K562 (cell line): ENCODE results near the gene KCNN3. TPM values are rescaled to one million over a fixed set of nuclear protein-coding genes. Genes with fewer than 3 reads are reported as not detected.

Experiments used
- ATAC-seq: fragments of 200-7000 bp; cut with Tn5 transposase; 3 replicates; pipeline ENCODE4 v1.9.1; 2020; ENCODE audit warnings: moderate library complexity
- BruUV-seq: library from RNA; stranded (reverse); fragments of 400-500 nt; replicated peaks from 2 replicates; lab custom pipeline; 2021; lab: Mats Ljungman, UMichigan
- CTCF ChIA-PET: fragments of 300-600 bp; formaldehyde crosslinking; extraction: SDS; loops from one replicate; lab custom pipeline; 2021; ENCODE audit warnings: low intra/inter-chr PET ratio; lab: Yijun Ruan, JAX
- POLR2A ChIA-PET: fragments of 300-600, 350-650 bp; sonication (Branson Sonifier 250); formaldehyde crosslinking; extraction: SDS; loops from one replicate; lab custom pipeline; 2021; ENCODE audit warnings: antibody characterized with exemption, inconsistent platforms; lab: Yijun Ruan, JAX
- DNase-seq, 4 experiments: peaks; one replicate each; pipeline versions ENCODE4 v3.0.0 to v3.0.0-alpha.2; 2011 to 2018; ENCODE audit warnings: low spot score in 3 of 4, mixed read lengths in 3 of 4; ENCODE audit errors: extremely low read depth in 1 of 4
- FAIRE-seq: peaks from 2 replicates; lab custom pipeline; 2011; peaks lifted over from hg19 to GRCh38; lab: Jason Lieb, UNC
- H2AFZ ChIP-seq: 2 replicates; pipeline ENCODE4 v1.6.0; 2011; ENCODE audit warnings: low read depth, low read length, control low read depth, inconsistent platforms
- H3K27ac ChIP-seq: fragments of 200-600 bp; 3 replicates; pipeline ENCODE4 v1.8.0; 2011; ENCODE audit warnings: low read depth, mild to moderate bottlenecking, control low read depth, inconsistent platforms, low read length, moderate library complexity, mixed read lengths; ENCODE audit errors: extremely low read depth
- H3K27me3 ChIP-seq, 2 experiments: fragments of 300-600 bp in 1 of 2; 2 replicates in 1 of 2; 3 replicates in 1 of 2; pipeline versions ENCODE4 v1.6.0 to v1.8.0; 2011; ENCODE audit warnings: inconsistent platforms in 2 of 2, low read length in 2 of 2, mild to moderate bottlenecking in 1 of 2, mixed read lengths in 1 of 2, moderate library complexity in 1 of 2; ENCODE audit not compliant: control insufficient read depth in 2 of 2, insufficient read depth in 2 of 2
- H3K36me3 ChIP-seq: fragments of 300-600 bp; 3 replicates; pipeline ENCODE4 v1.8.0; 2011; ENCODE audit warnings: mild to moderate bottlenecking, low read length, inconsistent platforms; ENCODE audit not compliant: control insufficient read depth, insufficient read depth
- H3K4me1 ChIP-seq, 2 experiments: fragments of 200-600 bp in 1 of 2; replicated peaks in 1 of 2; 2 replicates in 1 of 2; 3 replicates in 1 of 2; pipeline versions ENCODE4 v1.5.1 to v1.8.0; 2011; ENCODE audit warnings: inconsistent platforms in 2 of 2, low read length in 2 of 2, mild to moderate bottlenecking in 1 of 2, mixed read lengths in 1 of 2, moderate library complexity in 1 of 2; ENCODE audit not compliant: control insufficient read depth in 2 of 2, insufficient read depth in 2 of 2
- H3K4me2 ChIP-seq: 2 replicates; pipeline ENCODE4 v1.6.1; 2011; ENCODE audit warnings: low read length, control low read depth, inconsistent platforms, mixed read lengths; ENCODE audit not compliant: insufficient read depth
- H3K4me3 ChIP-seq: fragments of 200-600 bp; sonication (generic), shearing (Covaris generic); 2 replicates; pipeline ENCODE4 v1.5.1; 2016; ENCODE audit warnings: control low read depth, inconsistent platforms
- H3K79me2 ChIP-seq: fragments of 200-600 bp; 3 replicates; pipeline ENCODE4 v1.8.0; 2011; ENCODE audit warnings: low read length, inconsistent platforms; ENCODE audit not compliant: control insufficient read depth, insufficient read depth
- H3K9ac ChIP-seq, 2 experiments: 2 replicates each; pipeline versions ENCODE4 v1.6.0 to v1.6.1; 2011; ENCODE audit warnings: low read depth in 2 of 2, low read length in 2 of 2, control low read depth in 1 of 2, inconsistent platforms in 1 of 2, mild to moderate bottlenecking in 1 of 2, mixed read lengths in 1 of 2; ENCODE audit not compliant: insufficient read depth in 1 of 2
- H3K9me1 ChIP-seq: one replicate; pipeline ENCODE4 v1.6.0; 2011; ENCODE audit warnings: inconsistent platforms, mild to moderate bottlenecking, low read length, moderate library complexity; ENCODE audit not compliant: control insufficient read depth, insufficient read depth
- H3K9me3 ChIP-seq: replicated peaks from 2 replicates; pipeline ENCODE4 v1.5.1; 2011; ENCODE audit warnings: low read depth, low read length, inconsistent platforms; ENCODE audit not compliant: control insufficient read depth, insufficient read depth
- H4K20me1 ChIP-seq: replicated peaks from 2 replicates; pipeline ENCODE4 v1.6.1; 2011; ENCODE audit warnings: low read length, inconsistent platforms, mixed read lengths; ENCODE audit not compliant: control insufficient read depth, insufficient read depth
- NFXL1 ChIP-seq: fragments of 450-650 bp; formaldehyde crosslinking; IDR thresholded peaks from 2 replicates; pipeline ENCODE4 v1.4.0; 2021; ENCODE audit warnings: mild to moderate bottlenecking
- SRSF1 ChIP-seq: fragments of 200-400 bp; formaldehyde crosslinking; IDR thresholded peaks from 2 replicates; pipeline ENCODE4 v1.6.1; 2017; ENCODE audit warnings: mild to moderate bottlenecking, low read depth, low read length, moderate library complexity
- TFAM ChIP-seq: fragments of 250-450 bp; sonication (Bioruptor Pico); conservative IDR thresholded peaks from 2 replicates; pipeline ENCODE4 v1.5.0; 2021; ENCODE audit warnings: mild to moderate bottlenecking, moderate library complexity
- WHSC1 ChIP-seq: IDR thresholded peaks from one replicate; pipeline ENCODE4 v1.6.1; 2012; ENCODE audit warnings: low read length, control low read depth, inconsistent platforms
- ZNF217 ChIP-seq: sonication (generic); formaldehyde crosslinking; IDR thresholded peaks from 2 replicates; pipeline ENCODE4 v1.8.0; 2022; ENCODE audit warnings: mild to moderate bottlenecking, missing genetic modification reagents
- ZNF253 ChIP-seq: fragments of 250-450 bp; sonication (Bioruptor Pico); conservative IDR thresholded peaks from 2 replicates; pipeline ENCODE4 v1.6.1; 2021; ENCODE audit warnings: mild to moderate bottlenecking
- ZNF561 ChIP-seq: fragments of 450-650 bp; formaldehyde crosslinking; conservative IDR thresholded peaks from 2 replicates; pipeline ENCODE4 v1.4.0; 2020; ENCODE audit warnings: mild to moderate bottlenecking, moderate library complexity
- ZNF696 ChIP-seq: fragments of 250-450 bp; sonication (Bioruptor Pico); conservative IDR thresholded peaks from 2 replicates; pipeline ENCODE4 v1.4.0; 2020; ENCODE audit warnings: mild to moderate bottlenecking, moderate library complexity
- WGBS: fragments of 100-300 bp; shearing (Covaris generic); methylation state at CpG from one replicate; pipeline ENCODE4 v1.1.6; 2016; ENCODE audit warnings: low coverage, mixed read lengths; ENCODE audit not compliant: insufficient coverage; ENCODE audit errors: missing lambda C conversion rate; 5-methylcytosine and 5-hydroxymethylcytosine counted together
- in situ Hi-C: fragments of 300-500 bp; cut with MboI; formaldehyde crosslinking; loops from 4 replicates; pipeline ENCODE4 v1.15.0; 2018; ENCODE audit warnings: inconsistent platforms, mixed read lengths
- intact Hi-C: fragments of 100-400 bp; cut with micrococcal nuclease; formaldehyde crosslinking; loops from 2 replicates; pipeline ENCODE4 v1.14.2; 2022
- polyA plus RNA-seq, 8 experiments: library from polyadenylated mRNA; depleted of rRNA in 4 of 8; stranded (reverse) in 5 of 8; unstranded in 3 of 8; fragments of >200 nt; fragmentation: Nextera tagmentation in 2 of 8; fragmentation: Illumina TruSeq in 1 of 8; extraction: Ambion mirVana in 2 of 8; extraction: Trizol in 1 of 8; gene quantifications; 2 replicates each; pipeline versions ENCODE4 v1.2.1 to v1.2.3, GENCODE V29; 2011 to 2014; ENCODE audit warnings: inconsistent platforms in 1 of 8, missing spikeins in 1 of 8
- total RNA-seq, 7 experiments: library from RNA; depleted of rRNA in 6 of 7; stranded (reverse); fragments of >200 nt in 6 of 7; fragmentation: Illumina TruSeq in 2 of 7; extraction: Trizol in 2 of 7; gene quantifications; 2 replicates each; pipeline versions ENCODE4 v1.2.1 to v1.2.3, GENCODE V29; 2011 to 2021; ENCODE audit warnings: low replicate concordance in 1 of 7
- TF ChIP-seq, protein P1 (sequence below): fragments of 450-650 bp; formaldehyde crosslinking; IDR thresholded peaks from 2 replicates; pipeline ENCODE4 v1.4.0; 2022; ENCODE audit warnings: mild to moderate bottlenecking, moderate library complexity

Gene KCNN3
- total and polyA plus RNA-seq, 9 of the 15 experiments (the other 6 are each of a cell fraction or from before 2014, with no cell fraction given): 0.02 to 0.03 TPM; not detected in 7

DNA sequence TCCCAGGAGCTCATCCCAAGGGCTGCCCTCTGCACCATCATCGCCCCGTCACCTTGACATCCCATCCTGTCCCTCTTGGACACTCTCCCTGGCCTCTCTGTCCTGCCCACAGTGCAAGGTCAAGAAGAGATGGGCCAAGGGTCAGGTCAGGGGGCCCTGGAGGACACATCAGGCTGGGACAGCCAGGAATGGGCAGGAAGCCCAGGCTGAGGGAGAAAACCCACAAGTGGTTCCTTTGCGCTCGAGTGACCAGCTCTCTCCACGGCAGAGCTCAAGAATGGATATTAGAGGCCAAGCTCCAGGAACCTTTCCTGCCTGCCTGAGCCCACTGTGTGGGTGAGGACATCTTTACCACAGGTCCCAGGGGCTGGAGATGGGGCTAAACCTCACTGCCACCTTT is 41.0 kb downstream of the KCNN3 start:
- no peaks in the 10 kb centered on the region for H3K36me3 ChIP-seq
- no peaks in the 10 kb centered on the region for H3K9me1 ChIP-seq
- no peak overlapping the region for H3K27ac ChIP-seq
- ChIA-PET POLR2A (no interaction called here), CTCF (interaction anchor here (0.5 kb wide), 1 partner anchor 117 kb away, joined by 4 read pairs; no protein-coding TSS in a partner anchor)
- DNase-seq: no peak
- H3K27me3 ChIP-seq: peaks cover 56 to 84% of the 10 kb centered on the region in 2 experiments
- no peak for TF ChIP-seq ZNF561
- no peak for TF ChIP-seq WHSC1
- no peak for TF ChIP-seq ZNF253 (CRISPR knock-in tag)
- ATAC-seq: no peak
- 4% methylated on average over 5 of the region's 5 CpGs for WGBS
- H3K4me3 ChIP-seq: no peak overlapping the region
- no peaks in the 10 kb centered on the region for H3K79me2 ChIP-seq
- no peak overlapping the region for H3K4me2 ChIP-seq
- no peak overlapping the region for H2AFZ ChIP-seq
- BruUV-seq: no TSS peak
- peaks cover 3% of the 10 kb centered on the region; the same call in 1 of the 2 replicates for H4K20me1 ChIP-seq
- H3K9me3 ChIP-seq: no peaks in the 10 kb centered on the region
- intact Hi-C loops (no loop called here), in situ Hi-C loops (no loop called here)
- FAIRE-seq: no peak
- H3K9ac ChIP-seq: no peak overlapping the region
- H3K4me1 ChIP-seq: no peaks in the 10 kb centered on the region

DNA sequence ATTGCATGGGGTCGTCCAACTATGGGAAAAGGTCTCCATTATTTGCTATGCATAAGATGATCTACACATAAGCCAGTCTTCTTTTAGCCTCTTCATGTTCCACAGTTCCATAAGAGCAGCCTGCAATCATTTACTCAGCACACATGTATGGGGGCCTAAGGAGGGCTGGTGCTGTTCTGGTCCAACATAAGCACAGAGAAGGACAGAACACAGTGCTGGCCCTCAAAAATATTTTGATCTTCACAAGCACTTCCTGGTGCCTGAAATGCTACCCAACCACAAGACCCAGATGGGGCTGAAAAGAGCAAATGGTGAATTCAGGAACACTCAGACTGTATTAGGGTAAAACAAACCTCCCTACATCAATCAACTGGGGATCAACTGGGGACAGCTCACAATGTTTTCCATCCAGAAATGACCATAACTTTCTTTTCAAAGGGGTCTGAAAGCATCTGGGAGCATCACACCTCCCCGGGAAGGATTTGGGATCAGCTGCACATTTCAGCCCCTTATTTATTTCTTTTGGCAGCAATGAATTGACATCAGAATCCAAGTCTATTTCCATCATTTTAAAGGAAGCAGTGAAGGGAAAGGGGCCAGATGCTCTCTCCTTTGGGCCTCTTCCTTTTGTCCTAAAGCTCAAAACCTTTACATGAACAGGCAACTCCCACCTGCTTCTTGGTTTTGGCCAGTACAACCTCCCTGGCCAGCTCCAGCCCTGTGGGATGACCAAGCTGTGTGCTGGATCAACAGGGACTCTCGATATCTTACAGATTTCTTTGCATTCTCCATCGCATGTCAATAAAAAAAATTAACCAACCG is 45.7 kb downstream of the KCNN3 start:
- Histone ChIP-seq H3K4me3 (no peak overlapping the region), H3K9ac (no peak overlapping the region), H3K27me3 (peaks cover 32 to 78% of the 10 kb centered on the region in 2 experiments), H3K27ac (no peak overlapping the region), H3K4me2 (no peak overlapping the region), H3K9me3 (no peaks in the 10 kb centered on the region), H3K36me3 (no peaks in the 10 kb centered on the region), H3K9me1 (no peaks in the 10 kb centered on the region), H2AFZ (no peak overlapping the region), H3K4me1 (no peaks in the 10 kb centered on the region), H4K20me1 (peaks cover 3% of the 10 kb centered on the region; the same call in 1 of the 2 replicates), H3K79me2 (no peaks in the 10 kb centered on the region)
- POLR2A ChIA-PET: interaction anchor here (0.6 to 0.8 kb wide), 2 partner anchors 133 to 157 kb away, joined by 3 read pairs; no protein-coding TSS in a partner anchor
- in situ Hi-C loops: no loop called here
- FAIRE-seq (no peak), DNase-seq (no peak), ATAC-seq (no peak)
- CTCF ChIA-PET: no interaction called here
- TF ChIP-seq, protein P1, sequence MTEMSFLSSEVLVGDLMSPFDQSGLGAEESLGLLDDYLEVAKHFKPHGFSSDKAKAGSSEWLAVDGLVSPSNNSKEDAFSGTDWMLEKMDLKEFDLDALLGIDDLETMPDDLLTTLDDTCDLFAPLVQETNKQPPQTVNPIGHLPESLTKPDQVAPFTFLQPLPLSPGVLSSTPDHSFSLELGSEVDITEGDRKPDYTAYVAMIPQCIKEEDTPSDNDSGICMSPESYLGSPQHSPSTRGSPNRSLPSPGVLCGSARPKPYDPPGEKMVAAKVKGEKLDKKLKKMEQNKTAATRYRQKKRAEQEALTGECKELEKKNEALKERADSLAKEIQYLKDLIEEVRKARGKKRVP: no peak
- TF ChIP-seq NFXL1 (CRISPR knock-in tag) (no peak), TFAM (no peak), SRSF1 (no peak), ZNF217 (CRISPR knock-in tag) (no peak), ZNF696 (CRISPR knock-in tag) (no peak)
- WGBS: 4% methylated on average over 5 of the region's 5 CpGs
- intact Hi-C loops: no loop called here
- BruUV-seq: no TSS peak
